ENCODE data around the gene UBE2C.

UBE2C gene

GRCh38 chr20:45833030-45833882 is 20.8 kb downstream of the UBE2C start, which contains the start of gene SNX21:
TSS of gene SNX21 (plus strand) at chr20:45833799. CDS start at chr20:45833920, 121 bp downstream.
- peak in 12 of 14 donors; percentile 36 to 83 (median 70) for DNase-seq

GRCh38 chr20:45833883-45834796 is 21.7 kb downstream of the UBE2C start:
- peak in 13 of 14 donors; percentile 36 to 83 (median 68) for DNase-seq

GRCh38 chr20:45834797-45835161 is 22.3 kb downstream of the UBE2C start:
- DNase-seq, result no peak

- DNase-seq, result no peak
Measured at GRCh38 chr20:45835329-45835765, 22.9 kb downstream of the UBE2C start.

GRCh38 chr20:45835825-45836224 is 23.4 kb downstream of the UBE2C start:
- peak in 3 of 14 donors; percentile 5 to 48 (median 7) for DNase-seq

GRCh38 chr20:45836841-45837240 is 24.4 kb downstream of the UBE2C start:
- DNase-seq, result no peak

- DNase-seq, result peak in 1 of 14 donors; percentile 10
Measured at GRCh38 chr20:45840700-45841198, 28.3 kb downstream of the UBE2C start.

- DNase-seq, result no peak
Measured at GRCh38 chr20:45841407-45842129, 29.1 kb downstream of the UBE2C start.

- DNase-seq, result no peak
Measured at GRCh38 chr20:45842169-45842812, 29.8 kb downstream of the UBE2C start.

GRCh38 chr20:45843506-45843905 is 31.1 kb downstream of the UBE2C start:
- DNase-seq, result no peak

GRCh38 chr20:45845452-45845851 is 33.0 kb downstream of the UBE2C start:
- no peak for DNase-seq

GRCh38 chr20:45848421-45848820 is 36.0 kb downstream of the UBE2C start:
- no peak for DNase-seq

GRCh38 chr20:45848969-45849582 is 36.6 kb downstream of the UBE2C start:
- DNase-seq, result no peak

- DNase-seq, result no peak
Measured at GRCh38 chr20:45850238-45850637, 37.8 kb downstream of the UBE2C start.

- no peak for DNase-seq
Measured at GRCh38 chr20:45850926-45851325, 38.5 kb downstream of the UBE2C start.

- no peak for DNase-seq
Measured at GRCh38 chr20:45851501-45851900, 39.1 kb downstream of the UBE2C start.

- no peak for DNase-seq
Measured at GRCh38 chr20:45852326-45852725, 39.9 kb downstream of the UBE2C start.

- DNase-seq, result no peak
Measured at GRCh38 chr20:45853484-45853883, 41.0 kb downstream of the UBE2C start.

GRCh38 chr20:45857114-45857881 is 44.9 kb downstream of the UBE2C start, which contains the start of the genes ACOT8 and ZSWIM3:
TSS of gene ACOT8 (minus strand) at chr20:45857392. CDS start at chr20:45857315, 77 bp downstream.
TSS of gene ZSWIM3 (plus strand) at chr20:45857614. CDS start at chr20:45857826, 212 bp downstream.
- DNase-seq, result peak; percentile 17 to 99 (median 91)

GRCh38 chr20:45857882-45858216 is 45.4 kb downstream of the UBE2C start:
- DNase-seq, result peak in 1 of 14 donors; percentile 31
